HCT116 (cell line): ENCODE data around the gene OR6X1. TPM values are rescaled to one million over a fixed set of nuclear protein-coding genes. Genes with fewer than 3 reads are reported as not detected.

Experiments
- ATAC-seq: fragments of 200-7000 bp; cut with Tn5 transposase; 2 replicates; pipeline ENCODE4 v1.9.1; 2020; ENCODE audit warnings: mild to moderate bottlenecking, moderate library complexity
- BruUV-seq: library from RNA; stranded (reverse); fragments of 400-500 nt; replicated peaks from 2 replicates; lab custom pipeline; 2021; lab: Mats Ljungman, UMichigan
- CTCF ChIA-PET: fragments of 300-600 bp; sonication (Branson Sonifier 250); formaldehyde crosslinking; loops from one replicate; lab custom pipeline; 2021; ENCODE audit warnings: antibody characterized with exemption; lab: Charles Lee
- POLR2A ChIA-PET: fragments of 300-600, 350-600 bp; sonication (Branson Sonifier 250); formaldehyde crosslinking; loops from one replicate; lab custom pipeline; 2021; ENCODE audit warnings: antibody characterized with exemption; lab: Charles Lee
- RAD21 ChIA-PET, 2 experiments: fragments of 300-600 bp; sonication (Branson Sonifier 250); formaldehyde crosslinking; loops; one replicate each; lab custom pipeline; 2023; ENCODE audit warnings: low total read pairs in 2 of 2; ENCODE audit not compliant: uncharacterized antibody in 2 of 2, unreplicated experiment in 2 of 2, low non-redundant PET in 1 of 2; lab: Charles Lee
- DNase-seq: peaks from one replicate; pipeline ENCODE4 v3.0.0-alpha.2; 2010; ENCODE audit warnings: low read depth, low spot score
- H2AFZ ChIP-seq: fragments of 200-600 bp; shearing (Covaris generic), sonication (generic); 2 replicates; pipeline ENCODE4 v1.6.1; 2017; ENCODE audit warnings: low read depth, mixed run types, mixed read lengths, antibody characterized with exemption, low read length; ENCODE audit not compliant: poor library complexity, severe bottlenecking
- H3K27ac ChIP-seq: 2 replicates; pipeline ENCODE4 v1.5.1; 2012; ENCODE audit warnings: low read depth, low read length
- H3K27me3 ChIP-seq: fragments of 200-600 bp; sonication (generic); 2 replicates; pipeline ENCODE4 v1.6.1; 2016; ENCODE audit warnings: mixed run types, low read length, mixed read lengths; ENCODE audit not compliant: insufficient read depth
- H3K36me3 ChIP-seq, 2 experiments: fragments of 200-500 bp in 1 of 2; fragments of 200-600 bp in 1 of 2; sonication (Bioruptor generic) in 1 of 2; sonication (generic) in 1 of 2; 2 replicates each; pipeline versions ENCODE4 v1.5.1 to v1.6.1; 2014 to 2016; ENCODE audit warnings: low read length in 2 of 2, inconsistent platforms in 1 of 2, mixed read lengths in 1 of 2, mixed run types in 1 of 2; ENCODE audit not compliant: insufficient read depth in 2 of 2, control insufficient read depth in 1 of 2
- H3K4me1 ChIP-seq, 2 experiments: fragments of 200-600 bp in 1 of 2; sonication (generic) in 1 of 2; 2 replicates each; pipeline versions ENCODE4 v1.5.1 to v1.6.1; 2012 to 2017; ENCODE audit warnings: low read length in 2 of 2, inconsistent platforms in 1 of 2, mild to moderate bottlenecking in 1 of 2, mixed read lengths in 1 of 2, mixed run types in 1 of 2, moderate library complexity in 1 of 2; ENCODE audit not compliant: insufficient read depth in 2 of 2, control insufficient read depth in 1 of 2
- H3K4me2 ChIP-seq: fragments of 200-600 bp; sonication (generic); 2 replicates; pipeline ENCODE4 v1.6.1; 2017; ENCODE audit warnings: mixed run types, low read length, mixed read lengths
- H3K4me3 ChIP-seq, 2 experiments: fragments of 200-600 bp in 1 of 2; sonication (generic) in 1 of 2; replicated peaks in 1 of 2; 2 replicates each; pipeline ENCODE4 v1.5.1; 2011 to 2016; ENCODE audit warnings: low read length in 2 of 2, control low read depth in 1 of 2, low read depth in 1 of 2, mild to moderate bottlenecking in 1 of 2, mixed read lengths in 1 of 2, mixed run types in 1 of 2
- H3K79me2 ChIP-seq: fragments of 200-600 bp; sonication (generic); 2 replicates; pipeline ENCODE4 v1.6.1; 2017; ENCODE audit warnings: mild to moderate bottlenecking, mixed run types, low read length, moderate library complexity, mixed read lengths; ENCODE audit not compliant: insufficient read depth
- H3K9ac ChIP-seq: fragments of 200-600 bp; sonication (generic); 2 replicates; pipeline ENCODE4 v1.6.1; 2016; ENCODE audit warnings: low read length, mixed read lengths
- H3K9me2 ChIP-seq: fragments of 200-600 bp; sonication (generic), shearing (Covaris generic); 2 replicates; pipeline ENCODE4 v1.6.1; 2017; ENCODE audit warnings: mixed run types, mild to moderate bottlenecking, moderate library complexity; ENCODE audit not compliant: insufficient read depth
- H3K9me3 ChIP-seq, 2 experiments: fragments of 200-500 bp in 1 of 2; fragments of 200-600 bp in 1 of 2; sonication (Bioruptor generic) in 1 of 2; sonication (generic) in 1 of 2; 2 replicates each; pipeline ENCODE4 v1.6.1; 2014 to 2017; ENCODE audit warnings: low read length in 2 of 2, mixed read lengths in 2 of 2, inconsistent platforms in 1 of 2, low read depth in 1 of 2, mild to moderate bottlenecking in 1 of 2, mixed run types in 1 of 2, moderate library complexity in 1 of 2; ENCODE audit not compliant: control insufficient read depth in 1 of 2, insufficient read depth in 1 of 2
- H4K20me1 ChIP-seq: fragments of 200-600 bp; sonication (generic), shearing (Covaris generic); 2 replicates; pipeline ENCODE4 v1.6.1; 2017; ENCODE audit warnings: mixed run types, mild to moderate bottlenecking, moderate library complexity; ENCODE audit not compliant: insufficient read depth
- CBX3 ChIP-seq: IDR thresholded peaks from 2 replicates; pipeline ENCODE4 v1.6.1; 2012; ENCODE audit warnings: low read depth
- CEBPB ChIP-seq: IDR thresholded peaks from 2 replicates; pipeline ENCODE4 v1.6.1; 2012; ENCODE audit warnings: low read depth
- EGR1 ChIP-seq: IDR thresholded peaks from 2 replicates; pipeline ENCODE4 v1.6.1; 2012; ENCODE audit warnings: low read depth
- ELF1 ChIP-seq: IDR thresholded peaks from 2 replicates; pipeline ENCODE4 v1.6.1; 2012; ENCODE audit warnings: low read depth, borderline replicate concordance
- EZH2 ChIP-seq: fragments of 200-600 bp; sonication (generic); IDR thresholded peaks from 2 replicates; pipeline ENCODE4 v1.6.1; 2017; ENCODE audit warnings: antibody characterized with exemption, mixed run types
- FOSL1 ChIP-seq: IDR thresholded peaks from 2 replicates; pipeline ENCODE4 v1.6.1; 2012; ENCODE audit warnings: low read depth
- POLR2A ChIP-seq: IDR thresholded peaks from 2 replicates; pipeline ENCODE4 v1.7.0; 2011; ENCODE audit warnings: borderline replicate concordance; ENCODE audit not compliant: insufficient read depth, insufficient read length; ENCODE audit errors: extremely low read depth
- POLR2AphosphoS5 ChIP-seq: IDR thresholded peaks from 2 replicates; pipeline ENCODE4 v1.6.1; 2011; ENCODE audit warnings: mild to moderate bottlenecking, low read depth, low read length, moderate library complexity
- SRF ChIP-seq: IDR thresholded peaks from 2 replicates; pipeline ENCODE4 v1.6.1; 2012; ENCODE audit warnings: low read depth
- TCF7L2 ChIP-seq: IDR thresholded peaks from 2 replicates; pipeline ENCODE4 v1.7.0; 2011; ENCODE audit warnings: borderline replicate concordance, inconsistent platforms; ENCODE audit not compliant: insufficient read depth, insufficient read length; ENCODE audit errors: extremely low read depth
- YY1 ChIP-seq: IDR thresholded peaks from 2 replicates; pipeline ENCODE4 v1.6.1; 2011; ENCODE audit warnings: low read length, low read depth, moderate library complexity, mild to moderate bottlenecking; ENCODE audit not compliant: insufficient replicate concordance; ENCODE audit errors: extremely low read depth
- ZFX ChIP-seq: fragments of 450-650 bp; IDR thresholded peaks from 2 replicates; pipeline ENCODE4 v1.6.1; 2017
- ZNF274 ChIP-seq: fragments of 200-500 bp; sonication (Bioruptor generic); IDR thresholded peaks from 2 replicates; pipeline ENCODE4 v1.6.1; 2014; ENCODE audit warnings: mild to moderate bottlenecking, low read depth, low read length, inconsistent platforms
- intact Hi-C: fragments of 100-400 bp; cut with micrococcal nuclease; formaldehyde crosslinking; loops from 2 replicates; pipeline ENCODE4 v1.10.0; 2022
- total RNA-seq: library from RNA; stranded (reverse); gene quantifications from one replicate; pipeline ENCODE4 v1.2.1, GENCODE V29; 2021; ENCODE audit not compliant: unreplicated experiment
- TF ChIP-seq, protein P1 (sequence below): IDR thresholded peaks from 2 replicates; pipeline ENCODE4 v1.6.1; 2012
- TF ChIP-seq, protein P2 (sequence below): IDR thresholded peaks from 2 replicates; pipeline ENCODE4 v1.6.1; 2012; ENCODE audit warnings: low read depth
- TF ChIP-seq, protein P3 (sequence below), 3 experiments: fragments of 200-600 bp in 1 of 3; sonication (generic) in 1 of 3; IDR thresholded peaks in 2 of 3; conservative IDR thresholded peaks in 1 of 3; 2 replicates each; pipeline ENCODE4 v1.5.1; 2012 to 2017; ENCODE audit warnings: low read depth in 2 of 3, low read length in 2 of 3, antibody characterized with exemption in 1 of 3, borderline replicate concordance in 1 of 3, control low read depth in 1 of 3, mild to moderate bottlenecking in 1 of 3, mixed read lengths in 1 of 3, mixed run types in 1 of 3, moderate library complexity in 1 of 3; ENCODE audit not compliant: insufficient read depth in 1 of 3

The OR6X1 gene
- total RNA-seq, 1 experiment from 2014 or later, result not detected

DNA sequence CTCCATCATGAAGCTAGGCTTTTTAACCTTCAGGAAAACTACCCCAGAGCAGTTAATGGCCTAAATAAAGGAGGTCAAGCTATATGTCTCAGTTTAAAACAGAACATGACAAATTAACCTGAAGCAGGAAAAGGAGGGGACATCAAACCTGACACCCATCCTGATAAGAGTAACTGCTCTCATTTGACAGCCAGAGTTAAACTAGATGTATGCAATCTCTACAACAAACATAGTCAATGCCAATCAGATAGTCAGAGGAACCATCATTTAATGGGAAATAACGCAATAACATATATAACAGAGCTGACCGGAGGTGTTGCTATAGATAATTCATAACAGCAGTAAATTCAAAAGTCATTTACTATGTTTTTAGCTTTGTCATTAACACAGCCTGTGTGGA is 15.9 kb downstream of the OR6X1 start:
- POLR2A ChIA-PET, result no interaction called here
- ATAC-seq, result no peak

More for the DNA sequence above, 15.9 kb downstream of the OR6X1 start:
- no peaks in the 10 kb centered on the region for H3K27me3 ChIP-seq
- no peak overlapping the region for H2AFZ ChIP-seq
- CTCF ChIA-PET, result no interaction called here
- no peaks in the 10 kb centered on the region for H3K9me3 ChIP-seq
- H3K79me2 ChIP-seq, result peaks cover 80% of the 10 kb centered on the region
- no peak overlapping the region for H3K9ac ChIP-seq
- peaks cover 3 to 15% of the 10 kb centered on the region in 2 experiments; a peak in 3 of 4 replicates for H3K4me1 ChIP-seq
- TF ChIP-seq, protein P1, sequence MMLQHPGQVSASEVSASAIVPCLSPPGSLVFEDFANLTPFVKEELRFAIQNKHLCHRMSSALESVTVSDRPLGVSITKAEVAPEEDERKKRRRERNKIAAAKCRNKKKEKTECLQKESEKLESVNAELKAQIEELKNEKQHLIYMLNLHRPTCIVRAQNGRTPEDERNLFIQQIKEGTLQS, result no peak
- no peak for TF ChIP-seq ZFX
- no peak for TF ChIP-seq POLR2AphosphoS5
- TF ChIP-seq, protein P2, sequence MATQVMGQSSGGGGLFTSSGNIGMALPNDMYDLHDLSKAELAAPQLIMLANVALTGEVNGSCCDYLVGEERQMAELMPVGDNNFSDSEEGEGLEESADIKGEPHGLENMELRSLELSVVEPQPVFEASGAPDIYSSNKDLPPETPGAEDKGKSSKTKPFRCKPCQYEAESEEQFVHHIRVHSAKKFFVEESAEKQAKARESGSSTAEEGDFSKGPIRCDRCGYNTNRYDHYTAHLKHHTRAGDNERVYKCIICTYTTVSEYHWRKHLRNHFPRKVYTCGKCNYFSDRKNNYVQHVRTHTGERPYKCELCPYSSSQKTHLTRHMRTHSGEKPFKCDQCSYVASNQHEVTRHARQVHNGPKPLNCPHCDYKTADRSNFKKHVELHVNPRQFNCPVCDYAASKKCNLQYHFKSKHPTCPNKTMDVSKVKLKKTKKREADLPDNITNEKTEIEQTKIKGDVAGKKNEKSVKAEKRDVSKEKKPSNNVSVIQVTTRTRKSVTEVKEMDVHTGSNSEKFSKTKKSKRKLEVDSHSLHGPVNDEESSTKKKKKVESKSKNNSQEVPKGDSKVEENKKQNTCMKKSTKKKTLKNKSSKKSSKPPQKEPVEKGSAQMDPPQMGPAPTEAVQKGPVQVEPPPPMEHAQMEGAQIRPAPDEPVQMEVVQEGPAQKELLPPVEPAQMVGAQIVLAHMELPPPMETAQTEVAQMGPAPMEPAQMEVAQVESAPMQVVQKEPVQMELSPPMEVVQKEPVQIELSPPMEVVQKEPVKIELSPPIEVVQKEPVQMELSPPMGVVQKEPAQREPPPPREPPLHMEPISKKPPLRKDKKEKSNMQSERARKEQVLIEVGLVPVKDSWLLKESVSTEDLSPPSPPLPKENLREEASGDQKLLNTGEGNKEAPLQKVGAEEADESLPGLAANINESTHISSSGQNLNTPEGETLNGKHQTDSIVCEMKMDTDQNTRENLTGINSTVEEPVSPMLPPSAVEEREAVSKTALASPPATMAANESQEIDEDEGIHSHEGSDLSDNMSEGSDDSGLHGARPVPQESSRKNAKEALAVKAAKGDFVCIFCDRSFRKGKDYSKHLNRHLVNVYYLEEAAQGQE, result no peak
- TF ChIP-seq ZNF274, result no peak
- no peak for TF ChIP-seq FOSL1
- no peak for TF ChIP-seq ELF1
- no peak for TF ChIP-seq SRF
- TF ChIP-seq TCF7L2, result no peak
- TF ChIP-seq, protein P3, sequence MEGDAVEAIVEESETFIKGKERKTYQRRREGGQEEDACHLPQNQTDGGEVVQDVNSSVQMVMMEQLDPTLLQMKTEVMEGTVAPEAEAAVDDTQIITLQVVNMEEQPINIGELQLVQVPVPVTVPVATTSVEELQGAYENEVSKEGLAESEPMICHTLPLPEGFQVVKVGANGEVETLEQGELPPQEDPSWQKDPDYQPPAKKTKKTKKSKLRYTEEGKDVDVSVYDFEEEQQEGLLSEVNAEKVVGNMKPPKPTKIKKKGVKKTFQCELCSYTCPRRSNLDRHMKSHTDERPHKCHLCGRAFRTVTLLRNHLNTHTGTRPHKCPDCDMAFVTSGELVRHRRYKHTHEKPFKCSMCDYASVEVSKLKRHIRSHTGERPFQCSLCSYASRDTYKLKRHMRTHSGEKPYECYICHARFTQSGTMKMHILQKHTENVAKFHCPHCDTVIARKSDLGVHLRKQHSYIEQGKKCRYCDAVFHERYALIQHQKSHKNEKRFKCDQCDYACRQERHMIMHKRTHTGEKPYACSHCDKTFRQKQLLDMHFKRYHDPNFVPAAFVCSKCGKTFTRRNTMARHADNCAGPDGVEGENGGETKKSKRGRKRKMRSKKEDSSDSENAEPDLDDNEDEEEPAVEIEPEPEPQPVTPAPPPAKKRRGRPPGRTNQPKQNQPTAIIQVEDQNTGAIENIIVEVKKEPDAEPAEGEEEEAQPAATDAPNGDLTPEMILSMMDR (IDR thresholded peaks at IDR 0.05 in 2 of 3, conservative IDR thresholded peaks at IDR 0.05 in 1 of 3; ENCODE audit: borderline replicate concordance in 1 of 3, insufficient read depth in 1 of 3, low read depth in 2 of 3, low read length in 2 of 3), result no peak
- TF ChIP-seq YY1, result no peak
- no peak for TF ChIP-seq EZH2
- TF ChIP-seq CBX3, result no peak
- TF ChIP-seq CEBPB, result no peak
- TF ChIP-seq EGR1, result no peak
- TF ChIP-seq POLR2A, result no peak
- TF ChIP-seq, all 23 proteins: peak for 0
- BruUV-seq, result no TSS peak
- no peak overlapping the region for H3K4me2 ChIP-seq
- 0 out of 2 replicates have a peak, but pooled peaks cover 6% of the 10 kb centered on the region for H4K20me1 ChIP-seq
- DNase-seq, result no peak
- intact Hi-C loops, result no loop called here
- no peak overlapping the region for H3K4me3 ChIP-seq
- peaks cover 10 to 18% of the 10 kb centered on the region in 2 experiments for H3K36me3 ChIP-seq
- RAD21 ChIA-PET, result no interaction called here
- H3K27ac ChIP-seq, result no peak overlapping the region
- H3K9me2 ChIP-seq, result no peaks in the 10 kb centered on the region
